Activated CD8-positive, alpha-beta memory T cell treated with anti-CD3 and anti-CD28 coated beads for 48 hours (primary cell): ENCODE data around the gene WNT9B.
A peak's percentile ranks its signal among the peaks of the same experiment; 100 is the strongest.
"Not testable (repeated sequence)": the region's sequence is repeated elsewhere in the genome, so short reads cannot be mapped to it uniquely, and the experiment has no call there.

ENCODE experiments used
- DNase-seq, 3 experiments: peaks; one replicate each; pipeline ENCODE4 v3.0.0-alpha.2; 2020; ENCODE audit warnings: low read depth in 2 of 3, low spot score in 2 of 3

The WNT9B gene

GRCh38 chr17:46821482-46822387, 29.6 kb upstream of the WNT9B start:
- no peak for DNase-seq

DNA sequence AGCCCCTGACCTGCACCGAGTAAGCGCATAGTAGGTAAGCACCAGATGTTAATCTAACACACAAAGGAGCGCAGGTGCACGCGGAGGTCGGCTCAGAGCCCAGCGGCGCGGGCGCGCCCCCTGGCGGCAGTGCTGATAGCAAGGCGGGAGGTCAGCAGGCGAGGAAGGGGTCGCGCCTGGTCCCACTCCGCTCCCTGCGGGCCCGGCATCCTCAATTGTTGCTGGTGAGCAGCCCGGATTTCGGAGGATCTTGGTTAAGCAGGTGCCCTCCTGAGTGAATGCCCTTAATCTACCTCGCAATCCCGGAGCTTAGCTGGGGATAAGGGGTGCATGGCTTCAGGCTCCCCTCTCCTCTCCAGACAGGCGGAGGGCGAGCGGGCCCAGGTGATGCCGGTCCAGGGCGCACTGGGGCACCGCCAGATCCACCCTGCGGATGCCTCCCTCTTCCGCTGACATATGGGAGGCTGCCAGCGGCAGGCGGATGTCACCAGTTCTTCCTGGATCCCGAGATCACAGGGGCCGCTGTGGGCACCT, 28.9 kb upstream of the WNT9B start:
- DNase-seq = peak in 1 of 3 experiments; percentile 29

DNA sequence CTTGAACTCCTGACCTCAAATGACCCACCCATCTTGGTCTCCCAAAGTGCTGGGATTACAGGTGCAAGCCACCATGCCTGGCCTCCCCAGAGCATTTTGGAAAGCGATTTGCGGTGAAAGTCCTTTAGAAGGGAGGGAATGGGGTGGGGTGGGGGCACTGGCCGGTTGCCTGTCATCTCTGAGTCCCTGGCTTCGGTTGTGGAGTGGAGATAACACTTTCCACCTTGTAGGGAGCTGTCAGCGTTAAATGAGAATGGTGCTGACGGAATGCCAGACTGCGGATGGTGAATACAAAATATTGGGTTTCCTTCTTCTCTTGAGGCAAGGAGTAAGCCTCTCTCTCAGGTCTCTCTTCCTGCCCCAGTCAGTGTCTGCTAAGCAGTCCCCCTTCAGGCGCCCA, 27.7 kb upstream of the WNT9B start:
- DNase-seq = no peak

GRCh38 chr17:46826116-46826515, 25.3 kb upstream of the WNT9B start:
- no peak for DNase-seq

GRCh38 chr17:46827274-46827673, 24.1 kb upstream of the WNT9B start:
- no peak for DNase-seq

GRCh38 chr17:46831573-46832330, 19.6 kb upstream of the WNT9B start:
- no peak for DNase-seq

GRCh38 chr17:46832331-46832821, 19.0 kb upstream of the WNT9B start:
- no peak for DNase-seq

DNA sequence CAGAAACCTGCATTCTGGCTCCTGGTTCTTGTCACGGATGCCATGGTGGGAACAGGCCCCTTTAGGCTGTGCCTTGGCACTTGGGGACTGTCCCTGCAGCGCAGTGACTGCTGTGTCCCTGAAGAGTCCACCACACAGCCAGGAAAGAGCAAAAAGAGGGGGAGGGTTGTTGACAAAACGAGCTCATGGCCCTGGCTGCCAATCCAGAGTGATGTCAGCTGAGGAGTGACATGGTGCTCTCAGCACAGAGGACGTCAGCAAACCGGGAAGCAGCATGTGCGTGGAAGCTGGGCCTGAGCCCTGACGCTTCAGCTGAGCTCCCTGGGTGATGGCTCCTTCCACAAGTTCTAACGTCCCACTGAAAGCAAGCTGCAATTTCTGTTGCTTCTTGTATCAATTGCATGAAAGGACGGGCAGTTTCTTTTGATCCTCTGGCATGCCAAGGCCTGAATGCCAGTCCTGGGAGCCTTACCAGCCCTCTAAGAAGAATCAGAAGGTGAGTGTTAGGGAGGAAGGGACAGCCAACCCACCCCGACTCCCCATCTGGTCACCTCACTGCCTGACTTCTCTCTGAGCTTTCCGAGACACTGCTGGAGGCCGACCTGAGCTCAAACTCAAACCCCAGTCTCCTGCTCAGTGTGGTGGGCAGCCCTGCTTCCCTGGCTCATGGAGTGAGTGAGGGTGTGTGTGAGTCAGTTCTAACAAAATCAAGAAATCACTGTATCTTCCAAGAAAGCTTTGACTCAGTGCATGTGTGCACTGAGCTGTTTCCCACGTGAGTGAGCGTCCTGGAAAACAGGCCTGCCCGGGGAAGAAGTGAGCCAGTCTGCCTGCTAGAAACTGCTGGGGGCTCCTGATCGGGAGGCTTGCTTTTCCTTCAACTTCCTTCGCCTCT, 18.2 kb upstream of the WNT9B start:
- DNase-seq = no peak

DNA sequence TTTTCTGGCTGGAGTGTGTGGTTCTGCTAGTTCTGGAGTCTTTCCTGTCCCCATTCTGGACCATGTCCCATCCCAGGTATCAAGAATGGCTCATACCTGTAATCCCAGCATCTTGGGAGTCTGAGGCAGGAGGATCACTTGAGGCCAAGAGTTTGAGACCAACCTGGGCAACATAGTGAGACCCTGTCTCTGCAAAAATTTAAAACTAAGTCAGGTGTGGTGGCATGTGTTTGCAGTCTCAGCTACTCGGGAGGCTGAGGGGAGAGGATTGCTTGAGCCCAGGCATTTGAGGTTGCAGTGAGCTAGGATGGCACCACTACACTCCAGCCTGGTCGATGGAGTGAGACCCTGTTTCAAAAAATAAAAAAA, 17.6 kb upstream of the WNT9B start:
- no peak for DNase-seq

- DNase-seq = no peak
These were observed 16.5 kb upstream of the WNT9B start for GRCh38 chr17:46834846-46835245.

DNA sequence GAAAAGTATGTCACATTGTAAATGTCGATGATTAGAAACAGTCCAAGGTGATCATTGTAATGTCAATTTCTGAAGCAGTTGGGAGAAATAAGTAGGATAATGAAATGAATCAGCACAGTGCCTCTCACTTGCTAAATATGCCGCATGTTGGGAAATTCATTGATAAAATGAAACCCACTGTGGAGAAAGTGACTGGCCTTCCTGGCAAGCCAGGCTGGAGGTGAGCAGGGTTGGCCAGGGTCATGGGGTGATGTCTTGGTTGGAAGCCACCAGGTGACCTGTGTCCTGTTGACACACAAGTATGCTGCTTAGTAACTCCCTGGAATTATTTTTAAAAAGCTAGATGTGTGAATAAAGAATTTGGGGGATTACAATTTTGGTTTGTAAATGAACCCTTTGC, 14.9 kb upstream of the WNT9B start:
- no peak for DNase-seq

DNA sequence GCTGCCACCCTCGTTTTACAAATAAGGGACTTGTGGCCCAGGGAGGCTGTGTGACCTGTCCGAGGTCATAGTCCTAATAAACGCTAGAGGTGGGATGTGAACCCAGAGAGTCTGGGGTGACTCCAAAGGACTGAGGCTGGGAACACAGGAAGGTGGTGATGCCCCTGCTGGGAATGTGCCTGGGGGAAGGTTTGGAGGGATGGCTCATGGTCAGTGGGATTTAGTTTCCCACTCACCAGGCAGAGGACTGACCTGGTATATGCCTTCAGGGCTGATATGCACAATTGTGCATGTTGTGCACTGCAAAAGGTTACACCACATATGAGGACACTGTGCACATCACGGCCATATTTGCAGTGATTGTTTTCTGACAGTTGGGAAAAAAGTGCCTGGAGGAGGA, 13.9 kb upstream of the WNT9B start:
- no peak for DNase-seq

GRCh38 chr17:46839211-46839610, 12.2 kb upstream of the WNT9B start:
- DNase-seq = no peak

GRCh38 chr17:46840596-46840995, 10.8 kb upstream of the WNT9B start:
- DNase-seq = not testable (repeated sequence)

- no peak for DNase-seq
These were observed 9.6 kb upstream of the WNT9B start for GRCh38 chr17:46841561-46842379.

- no peak for DNase-seq
These were observed 8.5 kb upstream of the WNT9B start for GRCh38 chr17:46842835-46843234.

GRCh38 chr17:46847204-46848191, 3.9 kb upstream of the WNT9B start:
- no peak for DNase-seq

DNA sequence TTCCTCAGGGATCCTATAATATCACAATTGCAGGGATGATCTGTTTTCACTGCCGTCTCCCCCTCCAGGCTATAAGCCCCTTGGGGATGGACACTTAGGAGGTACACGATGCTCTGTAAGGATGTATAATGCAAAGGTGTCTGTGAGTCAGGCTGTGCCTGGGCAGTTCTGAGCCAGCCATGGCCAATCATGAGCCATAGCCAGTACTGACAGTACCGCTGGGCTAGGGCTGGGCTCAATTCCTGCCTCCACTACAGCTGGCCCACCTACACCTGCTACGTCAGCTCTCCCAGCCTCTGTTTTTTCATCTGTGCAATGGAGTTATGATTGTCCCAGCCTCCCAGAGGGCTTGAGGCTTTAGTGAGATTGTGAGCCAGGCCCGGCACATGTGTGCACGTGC, 2.8 kb upstream of the WNT9B start:
- DNase-seq = no peak

- DNase-seq = no peak
These were observed 725 bp upstream of the WNT9B start for GRCh38 chr17:46850688-46851028.
